ENCODE measurements around the gene PASD1. TPM values are rescaled to one million over a fixed set of nuclear protein-coding genes. Genes with fewer than 3 reads are reported as not detected.

Gene PASD1
- polyA plus RNA-seq, 1 experiment, result not detected

DNA sequence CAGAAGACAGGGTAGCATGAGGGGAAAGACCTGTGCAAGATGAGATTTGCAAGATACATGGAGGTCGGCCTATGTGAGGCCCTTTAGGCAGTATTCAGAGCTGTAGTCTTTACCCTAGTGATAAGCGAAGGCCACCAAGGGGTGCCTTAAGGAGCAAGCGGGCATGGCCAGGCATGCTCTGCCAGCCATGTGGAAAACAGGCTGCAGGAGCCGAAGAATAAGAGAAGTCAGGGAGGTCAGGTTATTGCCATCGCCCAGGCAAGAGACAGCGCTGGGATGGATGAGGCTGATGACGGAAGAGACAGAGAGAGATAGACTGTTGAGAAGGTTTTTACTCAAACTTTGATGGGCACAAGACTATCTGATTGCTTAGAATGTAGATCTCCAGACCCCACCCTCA is 145.3 kb downstream of the PASD1 start:
- POLR2A ChIA-PET, result no interaction called here
- TF ChIP-seq, protein P1, sequence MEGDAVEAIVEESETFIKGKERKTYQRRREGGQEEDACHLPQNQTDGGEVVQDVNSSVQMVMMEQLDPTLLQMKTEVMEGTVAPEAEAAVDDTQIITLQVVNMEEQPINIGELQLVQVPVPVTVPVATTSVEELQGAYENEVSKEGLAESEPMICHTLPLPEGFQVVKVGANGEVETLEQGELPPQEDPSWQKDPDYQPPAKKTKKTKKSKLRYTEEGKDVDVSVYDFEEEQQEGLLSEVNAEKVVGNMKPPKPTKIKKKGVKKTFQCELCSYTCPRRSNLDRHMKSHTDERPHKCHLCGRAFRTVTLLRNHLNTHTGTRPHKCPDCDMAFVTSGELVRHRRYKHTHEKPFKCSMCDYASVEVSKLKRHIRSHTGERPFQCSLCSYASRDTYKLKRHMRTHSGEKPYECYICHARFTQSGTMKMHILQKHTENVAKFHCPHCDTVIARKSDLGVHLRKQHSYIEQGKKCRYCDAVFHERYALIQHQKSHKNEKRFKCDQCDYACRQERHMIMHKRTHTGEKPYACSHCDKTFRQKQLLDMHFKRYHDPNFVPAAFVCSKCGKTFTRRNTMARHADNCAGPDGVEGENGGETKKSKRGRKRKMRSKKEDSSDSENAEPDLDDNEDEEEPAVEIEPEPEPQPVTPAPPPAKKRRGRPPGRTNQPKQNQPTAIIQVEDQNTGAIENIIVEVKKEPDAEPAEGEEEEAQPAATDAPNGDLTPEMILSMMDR (IDR thresholded peaks at IDR 0.05; ENCODE audit: low read depth, low read length), result no peak
- H3K9me3 ChIP-seq (ENCODE audit: control insufficient read depth, insufficient read depth, low read length), result no peaks in the 10 kb centered on the region
- H3K4me3 ChIP-seq (ENCODE audit: low read depth, low read length), result no peak overlapping the region
- CTCF ChIA-PET, result no interaction called here
- no peak for DNase-seq (ENCODE audit: low read depth, low spot score)
- H3K27ac ChIP-seq (ENCODE audit: low read depth, low read length), result no peak overlapping the region
- H3K27me3 ChIP-seq (ENCODE audit: control insufficient read depth, insufficient read depth, low read length), result no peaks in the 10 kb centered on the region

DNA sequence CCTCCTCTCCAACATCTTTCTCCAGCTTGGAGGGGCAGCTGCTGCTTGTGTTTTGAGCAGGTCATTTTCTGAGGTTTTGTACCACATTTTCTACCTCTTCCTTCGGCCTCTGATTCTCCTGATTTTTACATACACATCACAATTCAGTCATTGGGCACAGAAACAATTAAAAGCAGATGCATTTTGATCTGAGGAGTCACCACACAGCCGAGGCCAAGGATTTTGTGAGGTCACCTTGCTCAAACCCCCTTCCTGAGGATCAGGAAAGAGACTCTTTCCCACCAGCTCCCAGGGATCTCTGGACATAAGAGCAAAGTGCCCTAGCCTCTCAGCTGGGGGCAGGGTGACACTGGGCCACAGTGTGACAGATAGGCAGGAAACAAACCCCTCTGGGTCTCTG is 147.0 kb downstream of the PASD1 start:
- no peaks in the 10 kb centered on the region for H3K9me3 ChIP-seq (ENCODE audit: control insufficient read depth, insufficient read depth, low read length)
- no peak overlapping the region for H3K27ac ChIP-seq (ENCODE audit: low read depth, low read length)
- no peak for DNase-seq (ENCODE audit: low read depth, low spot score)
- TF ChIP-seq, protein P1 (IDR thresholded peaks at IDR 0.05; ENCODE audit: low read depth, low read length), result no peak
- H3K27me3 ChIP-seq (ENCODE audit: control insufficient read depth, insufficient read depth, low read length), result no peaks in the 10 kb centered on the region
- no peak overlapping the region for H3K4me3 ChIP-seq (ENCODE audit: low read depth, low read length)
- ChIA-PET POLR2A (no interaction called here), CTCF (no interaction called here)

DNA sequence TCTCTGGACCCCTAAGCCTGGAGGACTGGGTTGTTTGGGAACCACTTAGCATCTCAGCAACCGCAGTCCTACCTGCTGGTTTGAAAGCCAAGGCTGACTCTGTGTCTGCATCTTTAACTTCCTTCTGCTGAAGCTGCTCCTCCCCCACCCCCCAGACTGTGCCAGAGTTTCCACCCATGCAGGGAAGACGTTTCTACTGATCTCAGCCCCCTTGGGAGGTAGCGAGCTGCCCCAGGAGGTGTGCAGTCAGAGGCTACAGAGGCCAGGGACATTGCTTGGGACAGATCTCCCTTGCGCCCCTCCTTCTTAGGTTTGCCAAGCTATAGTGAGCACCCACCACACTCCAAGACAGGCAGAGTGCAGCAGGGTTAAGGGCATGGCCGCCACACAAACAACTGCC is 147.7 kb downstream of the PASD1 start:
- Histone ChIP-seq H3K4me3 (ENCODE audit: low read depth, low read length) (no peak overlapping the region), H3K27me3 (ENCODE audit: control insufficient read depth, insufficient read depth, low read length) (no peaks in the 10 kb centered on the region), H3K27ac (ENCODE audit: low read depth, low read length) (no peak overlapping the region), H3K9me3 (ENCODE audit: control insufficient read depth, insufficient read depth, low read length) (no peaks in the 10 kb centered on the region)
- ChIA-PET CTCF (no interaction called here), POLR2A (no interaction called here)
- no peak for DNase-seq (ENCODE audit: low read depth, low spot score)
- TF ChIP-seq, protein P1 (IDR thresholded peaks at IDR 0.05; ENCODE audit: low read depth, low read length), result no peak

DNA sequence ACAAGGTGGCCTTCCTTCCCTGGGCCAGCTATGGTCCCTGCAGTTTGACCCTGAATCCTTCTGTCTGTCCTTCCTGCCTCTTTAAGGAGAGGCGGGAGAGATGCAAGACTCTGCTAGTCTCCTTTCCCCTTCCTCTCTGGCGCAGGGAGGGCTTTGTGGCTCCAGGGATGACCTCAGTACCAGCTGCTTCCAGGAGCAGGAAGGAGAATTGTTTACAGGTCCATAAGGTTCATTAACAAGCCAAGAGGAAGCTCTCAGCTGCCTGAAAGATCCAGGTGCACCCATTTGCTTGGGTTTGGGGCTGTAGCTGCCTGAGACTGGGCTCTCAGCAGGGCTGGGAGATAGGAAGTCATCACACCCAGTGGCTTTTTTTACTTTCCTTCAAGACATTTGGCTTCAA is 148.3 kb downstream of the PASD1 start:
- TF ChIP-seq, protein P1 (IDR thresholded peaks at IDR 0.05; ENCODE audit: low read depth, low read length), result no peak
- Histone ChIP-seq H3K4me3 (ENCODE audit: low read depth, low read length) (no peak overlapping the region), H3K27me3 (ENCODE audit: control insufficient read depth, insufficient read depth, low read length) (no peaks in the 10 kb centered on the region), H3K9me3 (ENCODE audit: control insufficient read depth, insufficient read depth, low read length) (no peaks in the 10 kb centered on the region), H3K27ac (ENCODE audit: low read depth, low read length) (no peak overlapping the region)
- ChIA-PET CTCF (no interaction called here), POLR2A (no interaction called here)
- no peak for DNase-seq (ENCODE audit: low read depth, low spot score)

DNA sequence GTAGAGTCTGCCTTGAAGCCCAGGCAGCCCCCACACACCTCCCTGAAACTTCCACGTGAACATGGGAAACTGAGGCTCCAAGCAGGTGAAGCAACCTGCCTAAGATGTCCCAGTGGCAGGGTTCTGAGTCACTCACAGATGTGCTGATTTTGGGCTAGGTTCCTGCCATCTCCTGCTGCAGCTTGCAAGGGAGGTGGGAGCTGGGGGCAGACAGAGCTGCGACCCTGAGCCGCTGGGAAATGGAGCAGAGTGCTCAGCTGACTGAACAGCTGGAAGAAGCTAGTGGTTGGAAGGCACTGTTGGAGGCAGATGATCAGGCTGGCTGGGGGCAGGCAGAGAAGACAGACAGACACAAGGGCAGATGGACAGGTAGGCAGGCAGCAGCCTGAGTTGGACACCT is 148.8 kb downstream of the PASD1 start:
- Histone ChIP-seq H3K9me3 (ENCODE audit: control insufficient read depth, insufficient read depth, low read length) (no peaks in the 10 kb centered on the region), H3K27me3 (ENCODE audit: control insufficient read depth, insufficient read depth, low read length) (no peaks in the 10 kb centered on the region), H3K4me3 (ENCODE audit: low read depth, low read length) (no peak overlapping the region), H3K27ac (ENCODE audit: low read depth, low read length) (no peak overlapping the region)
- POLR2A ChIA-PET, result no interaction called here
- TF ChIP-seq, protein P1 (IDR thresholded peaks at IDR 0.05; ENCODE audit: low read depth, low read length), result no peak
- CTCF ChIA-PET, result no interaction called here
- no peak for DNase-seq (ENCODE audit: low read depth, low spot score)
